Trophoblast cell (in vitro differentiated cells and primary cell): ENCODE measurements around the gene MYO15B.

Source experiments
- DNase-seq, 2 donors: peaks; one replicate each; pipeline ENCODE4 v3.0.0-alpha.2; 2016
- H2AFZ ChIP-seq: 2 replicates; pipeline ENCODE4 v1.6.1; 2013; ENCODE audit warnings: low read length, moderate library complexity, mild to moderate bottlenecking; ENCODE audit not compliant: insufficient read depth, poor library complexity
- H2AK5ac ChIP-seq: 2 replicates; pipeline ENCODE4 v1.6.1; 2013; ENCODE audit warnings: mild to moderate bottlenecking, low read length
- H2BK120ac ChIP-seq: 2 replicates; pipeline ENCODE4 v1.6.1; 2013; ENCODE audit warnings: low read length, mild to moderate bottlenecking, moderate library complexity; ENCODE audit not compliant: insufficient read depth, poor library complexity
- H2BK12ac ChIP-seq: 2 replicates; pipeline ENCODE4 v1.6.1; 2013; ENCODE audit warnings: mild to moderate bottlenecking, low read length, moderate library complexity
- H2BK5ac ChIP-seq: 2 replicates; pipeline ENCODE4 v1.6.1; 2013; ENCODE audit warnings: low read length, low read depth, moderate library complexity, mild to moderate bottlenecking; ENCODE audit not compliant: poor library complexity
- H3K14ac ChIP-seq: 2 replicates; pipeline ENCODE4 v1.6.1; 2013; ENCODE audit warnings: mild to moderate bottlenecking, low read length
- H3K18ac ChIP-seq: 2 replicates; pipeline ENCODE4 v1.6.1; 2013; ENCODE audit warnings: mild to moderate bottlenecking, low read length
- H3K23ac ChIP-seq: 2 replicates; pipeline ENCODE4 v1.6.1; 2013; ENCODE audit warnings: low read length
- H3K27ac ChIP-seq: 2 replicates; pipeline ENCODE4 v1.5.1; 2013; ENCODE audit warnings: low read depth, mild to moderate bottlenecking, inconsistent platforms, low read length, moderate library complexity
- H3K27me3 ChIP-seq: 2 replicates; pipeline ENCODE4 v1.6.1; 2013; ENCODE audit warnings: inconsistent platforms, mild to moderate bottlenecking, low read length, moderate library complexity; ENCODE audit not compliant: insufficient read depth
- H3K36me3 ChIP-seq, 2 experiments: 1 replicate in 1 of 2; 2 replicates in 1 of 2; pipeline ENCODE4 v1.6.1; 2013; ENCODE audit warnings: low read length in 2 of 2, mild to moderate bottlenecking in 2 of 2, moderate library complexity in 1 of 2; ENCODE audit not compliant: insufficient read depth in 2 of 2, control insufficient read depth in 1 of 2
- H3K4ac ChIP-seq: 2 replicates; pipeline ENCODE4 v1.6.1; 2013; ENCODE audit warnings: low read depth, mild to moderate bottlenecking, low read length, moderate library complexity
- H3K4me1 ChIP-seq, 2 experiments: 1 replicate in 1 of 2; 2 replicates in 1 of 2; pipeline ENCODE4 v1.6.1; 2013; ENCODE audit warnings: low read length in 2 of 2, mild to moderate bottlenecking in 2 of 2, moderate library complexity in 1 of 2; ENCODE audit not compliant: insufficient read depth in 2 of 2, control insufficient read depth in 1 of 2
- H3K4me2 ChIP-seq: 2 replicates; pipeline ENCODE4 v1.6.1; 2013; ENCODE audit warnings: inconsistent platforms, mild to moderate bottlenecking, low read length, moderate library complexity
- H3K4me3 ChIP-seq: 2 replicates; pipeline ENCODE4 v1.5.1; 2013; ENCODE audit warnings: mild to moderate bottlenecking, low read depth, low read length, inconsistent platforms
- H3K79me1 ChIP-seq: one replicate; pipeline ENCODE4 v1.6.1; 2013; ENCODE audit warnings: low read length
- H3K79me2 ChIP-seq: 2 replicates; pipeline ENCODE4 v1.6.1; 2013; ENCODE audit warnings: low read length, mild to moderate bottlenecking; ENCODE audit not compliant: control insufficient read depth, insufficient read depth, poor library complexity
- H3K9ac ChIP-seq: 2 replicates; pipeline ENCODE4 v1.6.1; 2013; ENCODE audit warnings: mild to moderate bottlenecking, low read length
- H3K9me3 ChIP-seq: 2 replicates; pipeline ENCODE4 v1.6.1; 2013; ENCODE audit warnings: low read depth, mild to moderate bottlenecking, control low read depth, inconsistent platforms, low read length; ENCODE audit not compliant: insufficient read depth
- H4K12ac ChIP-seq: 2 replicates; pipeline ENCODE4 v1.6.1; 2013; ENCODE audit warnings: low read depth, mild to moderate bottlenecking, low read length, moderate library complexity
- H4K8ac ChIP-seq: 2 replicates; pipeline ENCODE4 v1.6.1; 2013; ENCODE audit warnings: low read depth, mild to moderate bottlenecking, low read length, moderate library complexity
- H4K91ac ChIP-seq: one replicate; pipeline ENCODE4 v1.6.1; 2013; ENCODE audit warnings: low read depth, mild to moderate bottlenecking, low read length, moderate library complexity
- WGBS: extraction: QIAGEN DNeasy Blood & Tissue Kit; methylation state at CpG from one replicate; pipeline ENCODE4 v1.1.7; 2013; ENCODE audit warnings: missing lambda C conversion rate; ENCODE audit not compliant: insufficient read length, insufficient coverage; ENCODE audit errors: extremely low coverage; 5-methylcytosine and 5-hydroxymethylcytosine counted together

MYO15B gene

GRCh38 chr17:75570034-75570676 lies 17.4 kb upstream of the MYO15B start:
- H3K9me3 ChIP-seq = no peaks in the 10 kb centered on the region
- H3K23ac ChIP-seq = no peak overlapping the region
- no CpG with 5 or more reads among the region's 35 CpGs for WGBS
- no peak overlapping the region for H3K4me2 ChIP-seq
- no peak overlapping the region for H3K4ac ChIP-seq
- no peak overlapping the region for H4K91ac ChIP-seq
- no peaks in the 10 kb centered on the region for H3K79me1 ChIP-seq
- H2BK5ac ChIP-seq = no peak overlapping the region
- no peak overlapping the region for H3K4me3 ChIP-seq
- H3K18ac ChIP-seq = no peak overlapping the region
- no peak overlapping the region for H3K27ac ChIP-seq
- peaks cover 5 to 8% of the 10 kb centered on the region in 2 experiments for H3K4me1 ChIP-seq
- DNase-seq = no peak
- H4K8ac ChIP-seq = no peak overlapping the region
- H4K12ac ChIP-seq = no peak overlapping the region
- H2BK120ac ChIP-seq = no peak overlapping the region
- no peak overlapping the region for H3K14ac ChIP-seq
- H2AFZ ChIP-seq = no peak overlapping the region
- H3K27me3 ChIP-seq = no peaks in the 10 kb centered on the region
- H3K79me2 ChIP-seq = no peaks in the 10 kb centered on the region
- H2AK5ac ChIP-seq = no peak overlapping the region
- peaks cover 45 to 60% of the 10 kb centered on the region in 2 experiments for H3K36me3 ChIP-seq
- no peak overlapping the region for H3K9ac ChIP-seq
- H2BK12ac ChIP-seq = no peak overlapping the region

GRCh38 chr17:75570772-75571171 lies 16.8 kb upstream of the MYO15B start:
- Histone ChIP-seq H3K14ac (no peak overlapping the region), H3K36me3 (peaks cover 45 to 55% of the 10 kb centered on the region in 2 experiments), H2BK12ac (no peak overlapping the region), H4K91ac (no peak overlapping the region), H3K9ac (no peak overlapping the region), H4K8ac (no peak overlapping the region), H3K18ac (no peak overlapping the region), H3K23ac (no peak overlapping the region), H3K4me2 (no peak overlapping the region), H4K12ac (no peak overlapping the region), H2AFZ (no peak overlapping the region), H3K27me3 (no peaks in the 10 kb centered on the region), H3K4me1 (peaks cover 0 to 4% of the 10 kb centered on the region in 2 experiments), H2BK120ac (no peak overlapping the region), H3K79me1 (no peaks in the 10 kb centered on the region), H3K4me3 (no peak overlapping the region), H3K9me3 (no peaks in the 10 kb centered on the region), H3K27ac (no peak overlapping the region), H2BK5ac (no peak overlapping the region), H3K79me2 (no peaks in the 10 kb centered on the region), H3K4ac (no peak overlapping the region), H2AK5ac (no peak overlapping the region)
- no CpG with 5 or more reads among the region's 11 CpGs for WGBS
- no peak for DNase-seq

- Histone ChIP-seq H4K8ac (no peak overlapping the region), H3K9ac (no peak overlapping the region), H3K36me3 (peaks cover 41 to 50% of the 10 kb centered on the region in 2 experiments), H3K4me2 (no peak overlapping the region), H2BK12ac (no peak overlapping the region), H4K91ac (no peak overlapping the region), H3K27ac (no peak overlapping the region), H2BK5ac (no peak overlapping the region), H3K4me3 (no peak overlapping the region), H4K12ac (no peak overlapping the region), H2BK120ac (no peak overlapping the region), H3K4me1 (peaks cover 0 to 4% of the 10 kb centered on the region in 2 experiments), H3K27me3 (no peaks in the 10 kb centered on the region), H3K14ac (no peak overlapping the region), H2AK5ac (no peak overlapping the region), H3K79me1 (no peaks in the 10 kb centered on the region), H3K4ac (no peak overlapping the region), H3K23ac (no peak overlapping the region), H3K18ac (no peak overlapping the region), H3K79me2 (no peaks in the 10 kb centered on the region), H3K9me3 (no peaks in the 10 kb centered on the region), H2AFZ (no peak overlapping the region)
- no CpG with 5 or more reads among the region's 15 CpGs for WGBS
- DNase-seq = peak in 1 of 2 donors; percentile 20
Observed at GRCh38 chr17:75571197-75571884, 16.3 kb upstream of the MYO15B start.

- WGBS = no CpG with 5 or more reads among the region's 16 CpGs
- Histone ChIP-seq H3K4me2 (no peak overlapping the region), H4K12ac (no peak overlapping the region)
Observed at GRCh38 chr17:75571885-75572215, 15.8 kb upstream of the MYO15B start.

More at GRCh38 chr17:75571885-75572215, 15.8 kb upstream of the MYO15B start:
- H3K79me2 ChIP-seq = no peaks in the 10 kb centered on the region
- no peak overlapping the region for H3K23ac ChIP-seq
- H4K8ac ChIP-seq = no peak overlapping the region
- H3K4me3 ChIP-seq = no peak overlapping the region
- no peak overlapping the region for H3K27ac ChIP-seq
- no peak overlapping the region for H2AFZ ChIP-seq
- peaks cover 0 to 4% of the 10 kb centered on the region in 2 experiments for H3K4me1 ChIP-seq
- H2AK5ac ChIP-seq = no peak overlapping the region
- no peak overlapping the region for H2BK12ac ChIP-seq
- no peaks in the 10 kb centered on the region for H3K27me3 ChIP-seq
- H2BK5ac ChIP-seq = no peak overlapping the region
- no peak overlapping the region for H3K4ac ChIP-seq
- DNase-seq = no peak
- no peaks in the 10 kb centered on the region for H3K9me3 ChIP-seq
- H3K18ac ChIP-seq = no peak overlapping the region
- H4K91ac ChIP-seq = no peak overlapping the region
- no peak overlapping the region for H2BK120ac ChIP-seq
- H3K9ac ChIP-seq = no peak overlapping the region
- no peaks in the 10 kb centered on the region for H3K79me1 ChIP-seq
- H3K36me3 ChIP-seq = peaks cover 37 to 46% of the 10 kb centered on the region in 2 experiments
- H3K14ac ChIP-seq = no peak overlapping the region
